Transverse colon (tissue), 4 donors: ENCODE measurements around the gene HOXB13.

ENCODE experiments used
- EP300 ChIP-seq: sonication (generic); formaldehyde crosslinking; IDR thresholded peaks from one replicate; pipeline ENCODE4 v1.6.1; 2017; ENCODE audit warnings: antibody characterized with exemption, low read depth
- POLR2A ChIP-seq: fragments of 450-650 bp; IDR thresholded peaks from one replicate; pipeline ENCODE4 v1.6.1; 2016; ENCODE audit warnings: antibody characterized with exemption, mild to moderate bottlenecking, moderate library complexity
- POLR2AphosphoS5 ChIP-seq, 3 donors: sonication (generic); formaldehyde crosslinking; IDR thresholded peaks; one replicate each; pipeline ENCODE4 v1.6.1; 2016; ENCODE audit warnings: antibody characterized with exemption in 3 of 3
- TF ChIP-seq, protein P1 (sequence below), 5 experiments: fragments of 200-600 bp in 3 of 5; fragments of 450-650 bp in 2 of 5; sonication (generic) in 3 of 5; IDR thresholded peaks; 1 replicate in 2 of 5; 2 replicates in 3 of 5; pipeline ENCODE4 v1.5.1; 2016 to 2017; ENCODE audit warnings: antibody characterized with exemption in 5 of 5, inconsistent platforms in 3 of 5, mild to moderate bottlenecking in 2 of 5, moderate library complexity in 1 of 5

DNA sequence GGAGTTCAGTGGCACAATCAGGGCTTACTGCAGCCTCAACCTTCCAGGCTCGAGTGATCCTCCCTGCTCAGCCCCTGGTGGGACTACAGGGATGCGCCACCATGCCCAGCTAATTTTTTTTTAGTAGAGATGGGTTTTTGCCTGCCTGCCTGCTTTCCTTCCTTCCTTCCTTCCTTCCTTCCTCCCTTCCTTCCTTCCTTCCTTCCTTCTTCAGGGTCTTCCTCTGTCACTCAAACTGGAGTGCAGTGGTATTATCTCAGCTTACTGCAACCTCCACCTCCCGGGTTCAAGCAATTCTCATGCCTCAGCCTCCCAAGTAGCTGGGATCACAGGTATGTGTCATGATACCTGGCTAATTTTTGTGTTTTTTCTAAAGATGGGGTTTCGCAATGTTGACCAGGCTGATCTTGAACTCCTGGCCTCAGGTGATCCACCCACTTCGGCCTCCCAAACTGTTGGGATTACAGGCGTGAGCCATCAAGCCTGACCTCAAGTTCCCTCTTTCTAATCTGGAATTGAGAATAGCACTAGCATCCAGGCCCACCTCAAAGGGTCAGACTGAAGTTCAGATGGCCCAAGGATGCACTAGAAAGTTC lies 51.5 kb downstream of the HOXB13 start:
- TF ChIP-seq, protein P1, sequence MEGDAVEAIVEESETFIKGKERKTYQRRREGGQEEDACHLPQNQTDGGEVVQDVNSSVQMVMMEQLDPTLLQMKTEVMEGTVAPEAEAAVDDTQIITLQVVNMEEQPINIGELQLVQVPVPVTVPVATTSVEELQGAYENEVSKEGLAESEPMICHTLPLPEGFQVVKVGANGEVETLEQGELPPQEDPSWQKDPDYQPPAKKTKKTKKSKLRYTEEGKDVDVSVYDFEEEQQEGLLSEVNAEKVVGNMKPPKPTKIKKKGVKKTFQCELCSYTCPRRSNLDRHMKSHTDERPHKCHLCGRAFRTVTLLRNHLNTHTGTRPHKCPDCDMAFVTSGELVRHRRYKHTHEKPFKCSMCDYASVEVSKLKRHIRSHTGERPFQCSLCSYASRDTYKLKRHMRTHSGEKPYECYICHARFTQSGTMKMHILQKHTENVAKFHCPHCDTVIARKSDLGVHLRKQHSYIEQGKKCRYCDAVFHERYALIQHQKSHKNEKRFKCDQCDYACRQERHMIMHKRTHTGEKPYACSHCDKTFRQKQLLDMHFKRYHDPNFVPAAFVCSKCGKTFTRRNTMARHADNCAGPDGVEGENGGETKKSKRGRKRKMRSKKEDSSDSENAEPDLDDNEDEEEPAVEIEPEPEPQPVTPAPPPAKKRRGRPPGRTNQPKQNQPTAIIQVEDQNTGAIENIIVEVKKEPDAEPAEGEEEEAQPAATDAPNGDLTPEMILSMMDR (IDR thresholded peaks at IDR 0.05), result no peak
- TF ChIP-seq POLR2A, result no peak
- no peak for TF ChIP-seq EP300
- no peak for TF ChIP-seq POLR2AphosphoS5 (IDR thresholded peaks at IDR 0.05)
